Osteoblast (primary cell): ENCODE data around the gene CTCF. TPM values are rescaled to one million over a fixed set of nuclear protein-coding genes. Genes with fewer than 3 reads are reported as not detected.
A peak's percentile ranks its signal among the peaks of the same experiment; 100 is the strongest.

Experiments
- DNase-seq: peaks from one replicate; pipeline ENCODE4 v3.0.0; 2011; ENCODE audit warnings: low spot score, mixed read lengths; ENCODE audit not compliant: insufficient read length; ENCODE audit errors: missing footprints
- H2AFZ ChIP-seq: 2 replicates; pipeline ENCODE4 v1.6.0; 2011; ENCODE audit warnings: mild to moderate bottlenecking, low read length
- H3K27ac ChIP-seq: 2 replicates; pipeline ENCODE4 v1.5.1; 2011; ENCODE audit warnings: mild to moderate bottlenecking, low read depth, low read length, moderate library complexity
- H3K27me3 ChIP-seq: 2 replicates; pipeline ENCODE4 v1.6.0; 2012; ENCODE audit warnings: mild to moderate bottlenecking, control low read depth, inconsistent platforms, low read length, moderate library complexity; ENCODE audit not compliant: insufficient read depth
- H3K36me3 ChIP-seq: 2 replicates; pipeline ENCODE4 v1.5.1; 2011; ENCODE audit warnings: mild to moderate bottlenecking, low read length, control low read depth, moderate library complexity; ENCODE audit not compliant: insufficient read depth
- H3K4me1 ChIP-seq: 2 replicates; pipeline ENCODE4 v1.5.1; 2011; ENCODE audit warnings: mild to moderate bottlenecking, low read length, control low read depth, moderate library complexity; ENCODE audit not compliant: insufficient read depth
- H3K4me2 ChIP-seq: 2 replicates; pipeline ENCODE4 v1.6.0; 2011; ENCODE audit warnings: mild to moderate bottlenecking, low read length; ENCODE audit not compliant: insufficient read depth
- H3K4me3 ChIP-seq: fragments of 200-600 bp; sonication (generic); 3 replicates; pipeline ENCODE4 v1.5.1; 2012; ENCODE audit warnings: mild to moderate bottlenecking, low read length, inconsistent platforms; ENCODE audit not compliant: insufficient read depth
- H3K79me2 ChIP-seq: 2 replicates; pipeline ENCODE4 v1.6.0; 2012; ENCODE audit warnings: mild to moderate bottlenecking, low read length, control low read depth, inconsistent platforms; ENCODE audit not compliant: insufficient read depth
- H3K9me3 ChIP-seq: 2 replicates; pipeline ENCODE4 v1.5.1; 2011; ENCODE audit warnings: low read depth, low read length, control low read depth
- H4K20me1 ChIP-seq: 2 replicates; pipeline ENCODE4 v1.6.0; 2012; ENCODE audit warnings: mild to moderate bottlenecking, low read length, control low read depth; ENCODE audit not compliant: insufficient read depth
- total RNA-seq: library from RNA; depleted of rRNA; stranded (reverse); fragments of >200 nt; gene quantifications from 2 replicates; pipeline ENCODE4 v1.2.3, GENCODE V29; 2012
- TF ChIP-seq, protein P1 (sequence below): IDR thresholded peaks from 2 replicates; pipeline ENCODE4 v1.5.1; 2011; ENCODE audit warnings: mild to moderate bottlenecking, low read depth, low read length, moderate library complexity; ENCODE audit errors: extremely low read depth

CTCF gene
- total RNA-seq, 1 donor: 29.3 TPM

DNA sequence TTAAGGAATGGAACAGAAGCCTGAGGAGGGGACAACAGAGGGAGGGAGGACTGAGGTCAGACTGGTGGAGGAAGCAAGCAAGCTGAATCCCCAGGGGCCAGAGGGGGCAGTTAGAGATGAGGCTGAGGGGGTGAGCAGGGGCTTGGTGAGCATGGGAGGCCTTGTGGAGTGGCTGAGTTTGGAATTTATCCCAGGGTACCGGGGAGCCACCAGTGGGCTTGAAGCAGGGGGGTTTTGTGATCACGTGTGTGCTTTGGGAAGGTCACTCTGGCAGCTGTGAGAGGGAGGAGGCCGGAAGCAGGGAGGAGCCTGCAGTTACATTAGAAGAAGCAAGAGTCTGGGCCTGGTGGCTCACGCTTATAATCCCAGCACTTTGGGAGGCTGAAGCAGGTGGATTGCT, 9.8 kb upstream of the CTCF start:
- Histone ChIP-seq H3K79me2 (peaks cover 3% of the 10 kb centered on the region), H3K9me3 (no peaks in the 10 kb centered on the region), H4K20me1 (peaks cover 5% of the 10 kb centered on the region), H3K4me1 (peaks cover 10% of the 10 kb centered on the region), H3K36me3 (peaks cover 11% of the 10 kb centered on the region), H3K27ac (no peak overlapping the region), H2AFZ (no peak overlapping the region), H3K4me2 (no peak overlapping the region), H3K27me3 (no peaks in the 10 kb centered on the region), H3K4me3 (no peak overlapping the region)
- TF ChIP-seq, protein P1, sequence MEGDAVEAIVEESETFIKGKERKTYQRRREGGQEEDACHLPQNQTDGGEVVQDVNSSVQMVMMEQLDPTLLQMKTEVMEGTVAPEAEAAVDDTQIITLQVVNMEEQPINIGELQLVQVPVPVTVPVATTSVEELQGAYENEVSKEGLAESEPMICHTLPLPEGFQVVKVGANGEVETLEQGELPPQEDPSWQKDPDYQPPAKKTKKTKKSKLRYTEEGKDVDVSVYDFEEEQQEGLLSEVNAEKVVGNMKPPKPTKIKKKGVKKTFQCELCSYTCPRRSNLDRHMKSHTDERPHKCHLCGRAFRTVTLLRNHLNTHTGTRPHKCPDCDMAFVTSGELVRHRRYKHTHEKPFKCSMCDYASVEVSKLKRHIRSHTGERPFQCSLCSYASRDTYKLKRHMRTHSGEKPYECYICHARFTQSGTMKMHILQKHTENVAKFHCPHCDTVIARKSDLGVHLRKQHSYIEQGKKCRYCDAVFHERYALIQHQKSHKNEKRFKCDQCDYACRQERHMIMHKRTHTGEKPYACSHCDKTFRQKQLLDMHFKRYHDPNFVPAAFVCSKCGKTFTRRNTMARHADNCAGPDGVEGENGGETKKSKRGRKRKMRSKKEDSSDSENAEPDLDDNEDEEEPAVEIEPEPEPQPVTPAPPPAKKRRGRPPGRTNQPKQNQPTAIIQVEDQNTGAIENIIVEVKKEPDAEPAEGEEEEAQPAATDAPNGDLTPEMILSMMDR: no peak
- DNase-seq: no peak

DNA sequence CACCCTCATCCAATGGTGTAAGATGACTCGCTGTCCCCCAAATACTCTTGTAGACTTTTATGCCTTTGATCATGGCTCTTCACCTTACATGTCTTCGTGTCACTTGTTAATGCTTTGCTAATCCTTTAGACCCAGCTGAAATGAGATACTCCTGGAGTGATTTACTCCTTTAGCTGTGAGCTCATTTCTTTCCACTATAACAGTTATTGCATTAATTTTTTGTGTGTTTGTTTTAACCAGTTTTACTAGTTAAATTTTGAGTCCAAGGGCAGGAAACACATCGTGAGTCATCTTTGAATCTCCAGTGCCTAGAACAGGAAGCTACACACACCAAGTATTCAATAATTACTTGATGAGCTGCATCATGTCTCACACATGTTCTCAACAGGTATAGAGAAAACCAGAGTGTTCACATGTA, 6.5 kb upstream of the CTCF start:
- TF ChIP-seq, protein P1: no peak
- DNase-seq: peak; percentile 62

DNA sequence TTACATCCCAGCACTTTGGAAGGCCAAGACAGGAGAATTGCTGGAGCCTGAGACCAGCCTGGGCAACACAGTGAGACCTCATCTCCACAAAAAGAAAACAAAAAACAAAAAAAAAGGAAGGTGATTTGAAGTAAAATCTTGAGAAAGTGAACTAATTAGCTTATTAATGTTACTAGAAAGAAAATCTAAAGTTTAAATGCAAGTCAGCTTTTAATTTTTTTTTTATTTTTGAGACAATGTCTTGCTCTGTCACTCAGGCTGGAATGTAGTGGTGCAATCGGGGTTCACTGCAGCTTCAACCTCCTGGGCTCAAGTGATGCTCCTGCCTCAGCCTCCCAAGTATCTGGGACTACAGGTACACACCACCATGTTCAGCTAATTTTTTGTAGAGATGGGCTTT, 3.5 kb upstream of the CTCF start:
- peaks cover 3% of the 10 kb centered on the region for H4K20me1 ChIP-seq
- H3K79me2 ChIP-seq: peaks cover 12% of the 10 kb centered on the region
- H3K27ac ChIP-seq: no peak overlapping the region
- no peaks in the 10 kb centered on the region for H3K9me3 ChIP-seq
- no peak overlapping the region for H3K4me3 ChIP-seq
- no peaks in the 10 kb centered on the region for H3K27me3 ChIP-seq
- H2AFZ ChIP-seq: no peak overlapping the region
- no peak for DNase-seq
- TF ChIP-seq, protein P1: no peak
- H3K36me3 ChIP-seq: no peaks in the 10 kb centered on the region
- H3K4me1 ChIP-seq: peaks cover 20% of the 10 kb centered on the region
- H3K4me2 ChIP-seq: no peak overlapping the region

More for the DNA sequence above, 6.5 kb upstream of the CTCF start:
- Histone ChIP-seq H2AFZ (no peak overlapping the region), H3K79me2 (peaks cover 3% of the 10 kb centered on the region), H3K9me3 (no peaks in the 10 kb centered on the region), H3K4me3 (no peak overlapping the region), H3K27me3 (no peaks in the 10 kb centered on the region), H3K27ac (peak overlapping the region; percentile 67), H3K4me1 (peaks cover 10% of the 10 kb centered on the region), H3K4me2 (peak overlapping the region; percentile 23), H4K20me1 (no peaks in the 10 kb centered on the region), H3K36me3 (no peaks in the 10 kb centered on the region)

DNA sequence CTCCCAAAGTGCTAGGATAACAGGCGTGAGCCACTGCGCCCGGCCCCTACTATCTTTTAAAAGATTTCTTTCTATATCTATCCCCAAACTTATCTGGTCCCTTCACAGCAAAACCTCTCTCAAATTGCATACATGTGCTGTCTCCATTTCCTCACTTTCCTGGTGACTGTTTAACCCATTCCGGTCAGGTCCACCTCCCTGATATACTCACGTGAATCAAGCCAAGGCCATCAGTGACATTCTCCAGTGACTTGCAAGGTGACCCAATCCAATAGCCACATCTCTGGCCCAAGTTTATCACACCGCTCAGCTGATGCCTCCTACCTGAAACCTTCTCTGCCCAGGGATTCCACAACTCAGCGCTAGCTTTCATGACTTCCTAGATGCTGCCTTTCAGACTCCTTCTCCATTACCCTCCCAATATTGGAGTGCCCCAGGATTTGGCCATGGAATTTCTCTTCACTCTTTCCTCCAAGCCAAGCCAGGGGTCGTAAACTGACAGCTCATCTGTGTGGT, 1.4 kb upstream of the CTCF start:
- Histone ChIP-seq H3K4me3 (no peak overlapping the region), H2AFZ (no peak overlapping the region), H3K27me3 (no peaks in the 10 kb centered on the region), H4K20me1 (peaks cover 17% of the 10 kb centered on the region), H3K4me1 (peaks cover 23% of the 10 kb centered on the region), H3K27ac (no peak overlapping the region), H3K36me3 (no peaks in the 10 kb centered on the region), H3K4me2 (peak overlapping the region; percentile 95), H3K79me2 (peaks cover 29% of the 10 kb centered on the region), H3K9me3 (no peaks in the 10 kb centered on the region)
- DNase-seq: peak; percentile 43
- TF ChIP-seq, protein P1: no peak
